K562 (cell line): Measurements from ENCODE around the gene NCOA3.

Experiments
- BHLHE40 ChIP-seq: IDR thresholded peaks from 2 replicates; pipeline ENCODE4 v1.6.1; 2011; ENCODE audit warnings: low read length, improper control_type of control experiment
- CEBPB ChIP-seq: fragments of 450-650 bp; IDR thresholded peaks from 2 replicates; pipeline ENCODE4 v1.6.1; 2016; ENCODE audit warnings: missing genetic modification characterization, missing compliant biosample characterization
- CHD2 ChIP-seq: IDR thresholded peaks from 2 replicates; pipeline ENCODE4 v1.6.1; 2011; ENCODE audit warnings: low read depth, low read length
- FOXA1 ChIP-seq: fragments of 450-650 bp; IDR thresholded peaks from 2 replicates; pipeline ENCODE4 v1.6.1; 2016; ENCODE audit warnings: mild to moderate bottlenecking, borderline replicate concordance
- KLF6 ChIP-seq: fragments of 250-450 bp; sonication (Bioruptor Pico); IDR thresholded peaks from 2 replicates; pipeline ENCODE4 v1.4.0; 2020; ENCODE audit warnings: mild to moderate bottlenecking, moderate library complexity, borderline replicate concordance
- RBM14 ChIP-seq: fragments of 200-400 bp; formaldehyde crosslinking; IDR thresholded peaks from 2 replicates; pipeline ENCODE4 v1.6.1; 2018; ENCODE audit warnings: low read depth, mild to moderate bottlenecking, low read length, moderate library complexity, borderline replicate concordance; ENCODE audit not compliant: insufficient read depth
- RBM15 ChIP-seq: fragments of 200-400 bp; formaldehyde crosslinking; IDR thresholded peaks from 2 replicates; pipeline ENCODE4 v1.6.1; 2018; ENCODE audit warnings: mild to moderate bottlenecking, low read length, moderate library complexity; ENCODE audit not compliant: insufficient read depth
- SIN3A ChIP-seq, 2 experiments: fragments of 150-350 bp in 1 of 2; IDR thresholded peaks; 2 replicates each; pipeline ENCODE4 v1.6.1; 2011 to 2016; ENCODE audit warnings: borderline replicate concordance in 2 of 2, low read depth in 2 of 2, low read length in 2 of 2, mild to moderate bottlenecking in 2 of 2, moderate library complexity in 2 of 2; ENCODE audit not compliant: control insufficient read depth in 1 of 2
- SMAD3 ChIP-seq: fragments of 450-650 bp; formaldehyde crosslinking; conservative IDR thresholded peaks from 2 replicates; pipeline ENCODE4 v1.4.0; 2020; ENCODE audit warnings: mild to moderate bottlenecking
- SMARCE1 ChIP-seq: fragments of 450-650 bp; IDR thresholded peaks from 2 replicates; pipeline ENCODE4 v1.7.1; 2016; ENCODE audit warnings: mild to moderate bottlenecking
- ZBED1 ChIP-seq: IDR thresholded peaks from 2 replicates; pipeline ENCODE4 v1.6.1; 2014
- ZFP36 ChIP-seq: fragments of 150-350 bp; IDR thresholded peaks from 2 replicates; pipeline ENCODE4 v1.6.1; 2018; ENCODE audit warnings: low read length, low read depth; ENCODE audit not compliant: partially characterized antibody
- TF ChIP-seq, protein P1 (sequence below), 3 experiments: IDR thresholded peaks in 2 of 3; conservative IDR thresholded peaks in 1 of 3; 2 replicates each; pipeline ENCODE4 v1.5.1; 2011 to 2012; ENCODE audit warnings: low read length in 3 of 3, mild to moderate bottlenecking in 3 of 3, control low read depth in 2 of 3, improper control_type of control experiment in 1 of 3, inconsistent platforms in 1 of 3, low read depth in 1 of 3, mixed read lengths in 1 of 3, moderate library complexity in 1 of 3; ENCODE audit not compliant: insufficient read depth in 2 of 3
- TF ChIP-seq, protein P2 (sequence below), 2 experiments: fragments of 450-650 bp; formaldehyde crosslinking in 1 of 2; IDR thresholded peaks; 2 replicates each; pipeline versions ENCODE4 v1.4.0 to v1.6.1; 2014 to 2020; ENCODE audit warnings: mild to moderate bottlenecking in 2 of 2, borderline replicate concordance in 1 of 2, low read depth in 1 of 2

DNA sequence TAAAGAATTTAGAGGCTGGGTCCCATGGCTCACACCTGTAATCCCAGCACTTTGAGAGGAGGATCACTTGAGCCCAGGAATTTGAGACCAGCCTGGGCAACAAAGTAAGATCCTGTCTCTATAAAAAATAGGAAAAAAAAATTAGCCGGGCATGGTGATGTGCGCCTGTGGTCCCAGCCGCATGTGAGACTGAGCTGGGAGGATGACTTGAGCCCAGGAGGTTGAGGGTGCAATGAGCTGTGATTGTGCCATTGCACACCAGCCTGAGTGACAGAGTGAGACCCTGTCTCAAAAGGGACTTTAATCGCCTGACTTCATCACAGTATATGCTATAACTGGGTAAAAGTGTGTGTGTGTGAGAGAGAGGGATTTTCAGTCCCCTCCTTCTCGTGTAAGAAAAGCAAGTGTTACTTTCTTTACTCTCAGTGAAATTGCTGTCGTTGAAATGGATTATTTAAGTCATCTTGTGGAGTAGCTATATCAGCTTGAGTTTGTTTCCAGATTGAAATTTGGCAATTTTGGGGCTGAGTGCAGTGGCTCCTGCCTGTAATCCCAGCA, 7.5 kb downstream of the NCOA3 start:
- TF ChIP-seq RBM14: no peak
- no peak for TF ChIP-seq ZFP36
- no peak for TF ChIP-seq BHLHE40
- TF ChIP-seq SIN3A (IDR thresholded peaks at IDR 0.05; ENCODE audit: borderline replicate concordance in 2 of 2, control insufficient read depth in 1 of 2, low read depth in 2 of 2, low read length in 2 of 2): no peak
- no peak for TF ChIP-seq CEBPB (tag)
- TF ChIP-seq FOXA1: no peak
- TF ChIP-seq, protein P1, sequence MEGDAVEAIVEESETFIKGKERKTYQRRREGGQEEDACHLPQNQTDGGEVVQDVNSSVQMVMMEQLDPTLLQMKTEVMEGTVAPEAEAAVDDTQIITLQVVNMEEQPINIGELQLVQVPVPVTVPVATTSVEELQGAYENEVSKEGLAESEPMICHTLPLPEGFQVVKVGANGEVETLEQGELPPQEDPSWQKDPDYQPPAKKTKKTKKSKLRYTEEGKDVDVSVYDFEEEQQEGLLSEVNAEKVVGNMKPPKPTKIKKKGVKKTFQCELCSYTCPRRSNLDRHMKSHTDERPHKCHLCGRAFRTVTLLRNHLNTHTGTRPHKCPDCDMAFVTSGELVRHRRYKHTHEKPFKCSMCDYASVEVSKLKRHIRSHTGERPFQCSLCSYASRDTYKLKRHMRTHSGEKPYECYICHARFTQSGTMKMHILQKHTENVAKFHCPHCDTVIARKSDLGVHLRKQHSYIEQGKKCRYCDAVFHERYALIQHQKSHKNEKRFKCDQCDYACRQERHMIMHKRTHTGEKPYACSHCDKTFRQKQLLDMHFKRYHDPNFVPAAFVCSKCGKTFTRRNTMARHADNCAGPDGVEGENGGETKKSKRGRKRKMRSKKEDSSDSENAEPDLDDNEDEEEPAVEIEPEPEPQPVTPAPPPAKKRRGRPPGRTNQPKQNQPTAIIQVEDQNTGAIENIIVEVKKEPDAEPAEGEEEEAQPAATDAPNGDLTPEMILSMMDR (IDR thresholded peaks at IDR 0.05 in 2 of 3, conservative IDR thresholded peaks at IDR 0.05 in 1 of 3; ENCODE audit: insufficient read depth in 2 of 3, low read depth in 1 of 3, low read length in 3 of 3): no peak
- TF ChIP-seq RBM15: no peak
- TF ChIP-seq SMARCE1: no peak
- TF ChIP-seq ZBED1: no peak
- TF ChIP-seq, protein P2, sequence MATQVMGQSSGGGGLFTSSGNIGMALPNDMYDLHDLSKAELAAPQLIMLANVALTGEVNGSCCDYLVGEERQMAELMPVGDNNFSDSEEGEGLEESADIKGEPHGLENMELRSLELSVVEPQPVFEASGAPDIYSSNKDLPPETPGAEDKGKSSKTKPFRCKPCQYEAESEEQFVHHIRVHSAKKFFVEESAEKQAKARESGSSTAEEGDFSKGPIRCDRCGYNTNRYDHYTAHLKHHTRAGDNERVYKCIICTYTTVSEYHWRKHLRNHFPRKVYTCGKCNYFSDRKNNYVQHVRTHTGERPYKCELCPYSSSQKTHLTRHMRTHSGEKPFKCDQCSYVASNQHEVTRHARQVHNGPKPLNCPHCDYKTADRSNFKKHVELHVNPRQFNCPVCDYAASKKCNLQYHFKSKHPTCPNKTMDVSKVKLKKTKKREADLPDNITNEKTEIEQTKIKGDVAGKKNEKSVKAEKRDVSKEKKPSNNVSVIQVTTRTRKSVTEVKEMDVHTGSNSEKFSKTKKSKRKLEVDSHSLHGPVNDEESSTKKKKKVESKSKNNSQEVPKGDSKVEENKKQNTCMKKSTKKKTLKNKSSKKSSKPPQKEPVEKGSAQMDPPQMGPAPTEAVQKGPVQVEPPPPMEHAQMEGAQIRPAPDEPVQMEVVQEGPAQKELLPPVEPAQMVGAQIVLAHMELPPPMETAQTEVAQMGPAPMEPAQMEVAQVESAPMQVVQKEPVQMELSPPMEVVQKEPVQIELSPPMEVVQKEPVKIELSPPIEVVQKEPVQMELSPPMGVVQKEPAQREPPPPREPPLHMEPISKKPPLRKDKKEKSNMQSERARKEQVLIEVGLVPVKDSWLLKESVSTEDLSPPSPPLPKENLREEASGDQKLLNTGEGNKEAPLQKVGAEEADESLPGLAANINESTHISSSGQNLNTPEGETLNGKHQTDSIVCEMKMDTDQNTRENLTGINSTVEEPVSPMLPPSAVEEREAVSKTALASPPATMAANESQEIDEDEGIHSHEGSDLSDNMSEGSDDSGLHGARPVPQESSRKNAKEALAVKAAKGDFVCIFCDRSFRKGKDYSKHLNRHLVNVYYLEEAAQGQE (IDR thresholded peaks at IDR 0.05; ENCODE audit: borderline replicate concordance): no peak
- TF ChIP-seq, protein P2 (CRISPR knock-in tag; IDR thresholded peaks at IDR 0.05; ENCODE audit: low read depth): no peak
- TF ChIP-seq CHD2: no peak
- no peak for TF ChIP-seq KLF6
- TF ChIP-seq SMAD3: no peak
